PC-3 (cell line): Measurements from ENCODE around the gene SCUBE1.

ENCODE experiments used
- CTCF ChIP-seq: fragments of 300-600 bp; sonication (generic); conservative IDR thresholded peaks from 2 replicates; pipeline ENCODE4 v1.5.1; 2017; ENCODE audit warnings: antibody characterized with exemption, low read depth, mild to moderate bottlenecking, low read length
- EZH2 ChIP-seq: fragments of 300-600 bp; sonication (generic); IDR thresholded peaks from one replicate; pipeline ENCODE4 v1.6.1; 2017; ENCODE audit warnings: antibody characterized with exemption, mild to moderate bottlenecking, low read length; ENCODE audit not compliant: unreplicated experiment
- EZH2phosphoT487 ChIP-seq: fragments of 300-600 bp; sonication (generic); IDR thresholded peaks from 2 replicates; pipeline ENCODE4 v1.6.1; 2018; ENCODE audit warnings: mild to moderate bottlenecking, antibody characterized with exemption, low read length, borderline replicate concordance

- TF ChIP-seq EZH2phosphoT487 (no peak), CTCF (no peak), EZH2 (no peak)
Measured at GRCh38 chr22:43212434-43212952, 130.7 kb downstream of the SCUBE1 start.
